Measurements from ENCODE around the gene MEGF10. TPM values are rescaled to one million over a fixed set of nuclear protein-coding genes. Genes with fewer than 3 reads are reported as not detected.

The MEGF10 gene
- total and polyA plus RNA-seq, 12 donors: 0.94 to 45.1 (median 9.1) TPM

GRCh38 chr5:127324756-127325155 lies 34.2 kb downstream of the MEGF10 start:
- TF ChIP-seq CTCF (IDR thresholded peaks at IDR 0.05) (no peak), POLR2A (IDR thresholded peaks at IDR 0.05) (no peak)
- H3K4me1 ChIP-seq (replicated peaks in 1 of 2): no peaks in the 10 kb centered on the region
- intact Hi-C loops (cut with DNase I): no loop called here
- H3K27ac ChIP-seq: no peak overlapping the region
- no peak for DNase-seq
- H3K36me3 ChIP-seq (replicated peaks in 1 of 2): no peaks in the 10 kb centered on the region
- no peaks in the 10 kb centered on the region for H3K27me3 ChIP-seq
- no peak overlapping the region for H3K4me3 ChIP-seq
- WGBS, 4 donors: 87 to 97% (median 92%) methylated on average over 3 of the region's 3 CpGs
- H3K9me3 ChIP-seq (replicated peaks in 1 of 3): no peaks in the 10 kb centered on the region

GRCh38 chr5:127326431-127326830 lies 35.8 kb downstream of the MEGF10 start:
- no peaks in the 10 kb centered on the region for H3K36me3 ChIP-seq (replicated peaks in 1 of 2)
- no peaks in the 10 kb centered on the region for H3K4me1 ChIP-seq (replicated peaks in 1 of 2)
- no peak overlapping the region for H3K4me3 ChIP-seq
- no peak overlapping the region for H3K27ac ChIP-seq
- no peak for DNase-seq
- 74 to 90% (median 81%) methylated on average over 4 of the region's 4 CpGs for WGBS, 4 donors
- no peaks in the 10 kb centered on the region for H3K9me3 ChIP-seq (replicated peaks in 1 of 3)
- intact Hi-C loops (cut with DNase I): no loop called here
- TF ChIP-seq CTCF (IDR thresholded peaks at IDR 0.05) (no peak), POLR2A (IDR thresholded peaks at IDR 0.05) (no peak)
- no peaks in the 10 kb centered on the region for H3K27me3 ChIP-seq

- no peaks in the 10 kb centered on the region for H3K4me1 ChIP-seq (replicated peaks in 1 of 2)
- no peak for DNase-seq
- TF ChIP-seq POLR2A (IDR thresholded peaks at IDR 0.05) (no peak), CTCF (IDR thresholded peaks at IDR 0.05) (no peak)
- no peaks in the 10 kb centered on the region for H3K36me3 ChIP-seq (replicated peaks in 1 of 2)
- intact Hi-C loops (cut with DNase I): no loop called here
- no peak overlapping the region for H3K27ac ChIP-seq
- peaks cover 3% of the 10 kb centered on the region for H3K27me3 ChIP-seq
- no peak overlapping the region for H3K4me3 ChIP-seq
- WGBS, 4 donors: 64 to 76% (median 66%) methylated on average over 1 of the region's 1 CpG
- no peaks in the 10 kb centered on the region for H3K9me3 ChIP-seq (replicated peaks in 1 of 3)
Observed at GRCh38 chr5:127326976-127327755, 36.6 kb downstream of the MEGF10 start.

GRCh38 chr5:127330116-127330515 lies 39.5 kb downstream of the MEGF10 start:
- no peaks in the 10 kb centered on the region for H3K4me1 ChIP-seq (replicated peaks in 1 of 2)
- H3K36me3 ChIP-seq (replicated peaks in 1 of 2): no peaks in the 10 kb centered on the region
- no peak overlapping the region for H3K27ac ChIP-seq
- intact Hi-C loops (cut with DNase I): no loop called here
- H3K27me3 ChIP-seq: peaks cover 5% of the 10 kb centered on the region
- no peak for DNase-seq
- no peak for TF ChIP-seq CTCF (IDR thresholded peaks at IDR 0.05)
- no peak for TF ChIP-seq POLR2A (IDR thresholded peaks at IDR 0.05)
- no peak overlapping the region for H3K4me3 ChIP-seq
- 91 to 97% (median 91%) methylated on average over 3 of the region's 3 CpGs for WGBS, 4 donors
- H3K9me3 ChIP-seq (replicated peaks in 1 of 3): no peaks in the 10 kb centered on the region
